Measurements from ENCODE around the gene PNPLA5.

The PNPLA5 gene

GRCh38 chr22:43838571-43839307 lies 53.1 kb downstream of the PNPLA5 start:
- no peak for DNase-seq (ENCODE audit: low read depth)
- H3K4me3 ChIP-seq (ENCODE audit: low read depth, low read length) = no peak overlapping the region
- TF ChIP-seq CTCF (IDR thresholded peaks at IDR 0.05; ENCODE audit: low read depth, low read length, missing control alignments) = no peak

GRCh38 chr22:43838161-43838560 lies 53.7 kb downstream of the PNPLA5 start:
- no peak for DNase-seq (ENCODE audit: low read depth)
- no peak overlapping the region for H3K4me3 ChIP-seq (ENCODE audit: low read depth, low read length)
- TF ChIP-seq CTCF (IDR thresholded peaks at IDR 0.05; ENCODE audit: low read depth, low read length, missing control alignments) = no peak

- no peak for DNase-seq (ENCODE audit: low read depth)
- TF ChIP-seq CTCF (IDR thresholded peaks at IDR 0.05; ENCODE audit: low read depth, low read length, missing control alignments) = no peak
- H3K4me3 ChIP-seq (ENCODE audit: low read depth, low read length) = no peak overlapping the region
Observed at GRCh38 chr22:43837666-43838065, 54.1 kb downstream of the PNPLA5 start.

- no peak for TF ChIP-seq CTCF (IDR thresholded peaks at IDR 0.05; ENCODE audit: low read depth, low read length, missing control alignments)
- no peak for DNase-seq (ENCODE audit: low read depth)
Observed at GRCh38 chr22:43835736-43836135, 56.1 kb downstream of the PNPLA5 start.

GRCh38 chr22:43835166-43835565 lies 56.6 kb downstream of the PNPLA5 start:
- DNase-seq (ENCODE audit: low read depth) = no peak
- TF ChIP-seq CTCF (IDR thresholded peaks at IDR 0.05; ENCODE audit: low read depth, low read length, missing control alignments) = no peak
- H3K4me3 ChIP-seq (ENCODE audit: low read depth, low read length) = no peak overlapping the region

More at GRCh38 chr22:43835736-43836135, 56.1 kb downstream of the PNPLA5 start:
- H3K4me3 ChIP-seq (ENCODE audit: low read depth, low read length) = no peak overlapping the region

GRCh38 chr22:43833286-43834240 lies 58.2 kb downstream of the PNPLA5 start:
- DNase-seq (ENCODE audit: low read depth) = no peak

More at GRCh38 chr22:43833286-43834240, 58.2 kb downstream of the PNPLA5 start:
- H3K4me3 ChIP-seq (ENCODE audit: low read depth, low read length) = no peak overlapping the region
- TF ChIP-seq CTCF (IDR thresholded peaks at IDR 0.05; ENCODE audit: low read depth, low read length, missing control alignments) = no peak
